Measurements from ENCODE around the gene EIF3L.
A peak's percentile ranks its signal among the peaks of the same experiment; 100 is the strongest.

Gene EIF3L

DNA sequence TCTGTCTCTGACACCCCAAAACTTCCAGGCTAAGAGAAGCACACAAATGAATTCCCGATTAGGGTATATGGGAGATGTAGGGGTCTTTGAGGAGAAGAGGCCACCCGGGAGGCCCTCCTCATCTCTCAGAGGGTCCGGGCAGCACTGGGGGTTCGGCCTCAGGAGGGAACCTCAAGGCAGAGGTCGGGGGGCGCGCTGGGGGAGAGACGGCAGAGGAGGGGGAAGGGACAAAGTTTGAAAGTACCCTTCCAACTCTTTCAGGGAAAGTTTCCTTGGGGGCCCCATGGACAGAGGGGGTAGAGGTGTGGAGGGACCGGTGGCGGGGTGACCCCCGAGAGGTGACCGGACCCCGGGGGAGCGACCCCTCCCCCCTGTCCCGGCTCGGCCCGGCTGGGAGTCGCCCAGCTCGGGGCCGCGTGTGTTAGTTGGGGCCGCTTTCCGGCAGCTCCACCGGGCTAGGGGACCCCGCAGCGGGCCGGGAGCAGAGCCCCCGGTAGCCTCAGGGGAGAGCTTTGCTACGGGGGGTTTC is 44.8 kb upstream of the EIF3L start:
- H3K27ac ChIP-seq (ENCODE audit: insufficient read depth in 1 of 2, low read depth in 1 of 2, low read length in 2 of 2, poor library complexity in 1 of 2, severe bottlenecking in 2 of 2) = peak overlapping the region in 1 of 2 experiments; percentile 82
- H3K4me3 ChIP-seq (ENCODE audit: control insufficient read depth in 1 of 7, extremely low read depth in 1 of 7, insufficient read depth in 4 of 7, low read depth in 2 of 7, low read length in 6 of 7) = peak overlapping the region; percentile 46 to 97 (median 77)
- no peaks in the 10 kb centered on the region for H3K9me3 ChIP-seq (ENCODE audit: control extremely low read depth in 1 of 5, control insufficient read depth in 4 of 5, insufficient read depth in 2 of 5, low read depth in 1 of 5, low read length in 4 of 5)
- 0% methylated on average over 18 of the region's 29 CpGs for WGBS (ENCODE audit: insufficient coverage)
- no peak for DNase-seq
- H3K36me3 ChIP-seq (ENCODE audit: control insufficient read depth in 4 of 4, insufficient read depth in 4 of 4, low read length in 3 of 4) = no peaks in the 10 kb centered on the region
- ChIA-PET CTCF (interaction anchor here (0.7 to 1.4 kb wide), 5 partner anchors 10 to 142 kb away, joined by 3 to 6 read pairs (median 3); no protein-coding TSS in a partner anchor), POLR2A (no interaction called here)
- no peaks in the 10 kb centered on the region for H3K27me3 ChIP-seq (replicated peaks in 2 of 5; ENCODE audit: control insufficient read depth in 4 of 5, insufficient read depth in 5 of 5, low read length in 4 of 5)
- H3K4me1 ChIP-seq (ENCODE audit: control extremely low read depth in 1 of 4, control insufficient read depth in 4 of 4, insufficient read depth in 4 of 4, low read length in 3 of 4) = peaks cover 16 to 58% (median 55%) of the 10 kb centered on the region in 4 experiments

DNA sequence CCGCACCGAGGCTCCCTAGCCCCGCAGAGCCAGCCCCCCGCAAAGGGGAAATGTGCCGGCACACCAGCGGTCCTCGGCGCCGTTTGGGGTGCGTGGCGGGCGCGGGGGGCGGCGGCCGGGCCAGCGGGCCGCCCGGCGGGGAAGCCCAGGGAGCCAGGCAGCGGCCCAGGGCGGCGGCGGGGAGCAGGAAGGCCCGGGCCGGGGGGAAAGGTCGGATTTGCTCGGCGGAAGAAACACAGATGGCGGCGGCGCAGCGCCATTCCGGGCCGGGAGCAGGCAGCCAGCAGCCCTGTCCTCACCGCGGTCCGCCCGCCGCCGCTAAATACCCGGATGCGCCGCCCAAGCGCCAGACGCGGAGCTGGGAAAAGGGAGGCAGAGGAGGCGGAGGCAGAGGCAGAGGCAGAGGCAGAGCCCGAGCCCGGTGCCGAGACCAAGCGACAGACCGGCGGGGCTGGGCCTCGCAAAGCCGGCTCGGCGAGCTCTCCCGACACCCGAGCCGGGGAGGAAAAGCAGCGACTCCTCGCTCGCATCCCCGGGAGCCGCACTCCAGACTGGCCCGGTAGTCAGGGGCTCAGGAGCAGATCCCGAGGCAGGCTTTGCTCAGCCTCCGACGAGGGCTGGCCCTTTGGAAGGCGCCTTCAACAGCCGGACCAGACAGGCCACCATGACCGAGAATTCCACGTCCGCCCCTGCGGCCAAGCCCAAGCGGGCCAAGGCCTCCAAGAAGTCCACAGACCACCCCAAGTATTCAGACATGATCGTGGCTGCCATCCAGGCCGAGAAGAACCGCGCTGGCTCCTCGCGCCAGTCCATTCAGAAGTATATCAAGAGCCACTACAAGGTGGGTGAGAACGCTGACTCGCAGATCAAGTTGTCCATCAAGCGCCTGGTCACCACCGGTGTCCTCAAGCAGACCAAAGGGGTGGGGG is 44.1 kb upstream of the EIF3L start:
- CTCF ChIA-PET = interaction anchor here (0.7 to 1.4 kb wide), 5 partner anchors 11 to 142 kb away, joined by 3 to 6 read pairs (median 3); no protein-coding TSS in a partner anchor
- Histone ChIP-seq H3K27ac (ENCODE audit: insufficient read depth in 1 of 2, low read depth in 1 of 2, low read length in 2 of 2, poor library complexity in 1 of 2, severe bottlenecking in 2 of 2) (peak overlapping the region; percentile 40 to 82), H3K4me1 (ENCODE audit: control extremely low read depth in 1 of 4, control insufficient read depth in 4 of 4, insufficient read depth in 4 of 4, low read length in 3 of 4) (peaks cover 16 to 58% (median 55%) of the 10 kb centered on the region in 4 experiments), H3K27me3 (replicated peaks in 2 of 5; ENCODE audit: control insufficient read depth in 4 of 5, insufficient read depth in 5 of 5, low read length in 4 of 5) (no peaks in the 10 kb centered on the region), H3K4me3 (ENCODE audit: control insufficient read depth in 1 of 7, extremely low read depth in 1 of 7, insufficient read depth in 4 of 7, low read depth in 2 of 7, low read length in 6 of 7) (peak overlapping the region; percentile 55 to 97 (median 77)), H3K9me3 (ENCODE audit: control extremely low read depth in 1 of 5, control insufficient read depth in 4 of 5, insufficient read depth in 2 of 5, low read depth in 1 of 5, low read length in 4 of 5) (no peaks in the 10 kb centered on the region), H3K36me3 (ENCODE audit: control insufficient read depth in 4 of 4, insufficient read depth in 4 of 4, low read length in 3 of 4) (no peaks in the 10 kb centered on the region)
- POLR2A ChIA-PET = interaction anchor here (0.6 kb wide), 1 partner anchor 147 kb away, joined by 3 read pairs; no protein-coding TSS in a partner anchor
- DNase-seq = peak; percentile 73 to 82 (median 81)
- 3% methylated on average over 67 of the region's 87 CpGs for WGBS (ENCODE audit: insufficient coverage)

DNA sequence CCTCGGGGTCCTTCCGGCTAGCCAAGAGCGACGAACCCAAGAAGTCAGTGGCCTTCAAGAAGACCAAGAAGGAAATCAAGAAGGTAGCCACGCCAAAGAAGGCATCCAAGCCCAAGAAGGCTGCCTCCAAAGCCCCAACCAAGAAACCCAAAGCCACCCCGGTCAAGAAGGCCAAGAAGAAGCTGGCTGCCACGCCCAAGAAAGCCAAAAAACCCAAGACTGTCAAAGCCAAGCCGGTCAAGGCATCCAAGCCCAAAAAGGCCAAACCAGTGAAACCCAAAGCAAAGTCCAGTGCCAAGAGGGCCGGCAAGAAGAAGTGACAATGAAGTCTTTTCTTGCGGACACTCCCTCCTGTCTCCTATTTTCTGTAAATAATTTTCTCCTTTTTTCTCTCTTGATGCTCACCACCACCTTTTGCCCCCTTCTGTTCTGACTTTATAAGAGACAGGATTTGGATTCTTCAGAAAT is 43.4 kb upstream of the EIF3L start:
- no peaks in the 10 kb centered on the region for H3K9me3 ChIP-seq (ENCODE audit: control extremely low read depth in 1 of 5, control insufficient read depth in 4 of 5, insufficient read depth in 2 of 5, low read depth in 1 of 5, low read length in 4 of 5)
- DNase-seq = no peak
- WGBS (ENCODE audit: insufficient coverage) = 33% methylated on average over 9 of the region's 10 CpGs
- H3K4me3 ChIP-seq (ENCODE audit: control insufficient read depth in 1 of 7, extremely low read depth in 1 of 7, insufficient read depth in 4 of 7, low read depth in 2 of 7, low read length in 6 of 7) = peak overlapping the region; percentile 55 to 97 (median 77)
- peak overlapping the region; percentile 40 to 82 for H3K27ac ChIP-seq (ENCODE audit: insufficient read depth in 1 of 2, low read depth in 1 of 2, low read length in 2 of 2, poor library complexity in 1 of 2, severe bottlenecking in 2 of 2)
- ChIA-PET CTCF (interaction anchor here (1.2 kb wide), 1 partner anchor 143 kb away, joined by 3 read pairs; no protein-coding TSS in a partner anchor), POLR2A (no interaction called here)
- no peaks in the 10 kb centered on the region for H3K36me3 ChIP-seq (ENCODE audit: control insufficient read depth in 4 of 4, insufficient read depth in 4 of 4, low read length in 3 of 4)
- H3K27me3 ChIP-seq (replicated peaks in 2 of 5; ENCODE audit: control insufficient read depth in 4 of 5, insufficient read depth in 5 of 5, low read length in 4 of 5) = no peaks in the 10 kb centered on the region
- H3K4me1 ChIP-seq (ENCODE audit: control extremely low read depth in 1 of 4, control insufficient read depth in 4 of 4, insufficient read depth in 4 of 4, low read length in 3 of 4) = peaks cover 16 to 58% (median 55%) of the 10 kb centered on the region in 4 experiments

DNA sequence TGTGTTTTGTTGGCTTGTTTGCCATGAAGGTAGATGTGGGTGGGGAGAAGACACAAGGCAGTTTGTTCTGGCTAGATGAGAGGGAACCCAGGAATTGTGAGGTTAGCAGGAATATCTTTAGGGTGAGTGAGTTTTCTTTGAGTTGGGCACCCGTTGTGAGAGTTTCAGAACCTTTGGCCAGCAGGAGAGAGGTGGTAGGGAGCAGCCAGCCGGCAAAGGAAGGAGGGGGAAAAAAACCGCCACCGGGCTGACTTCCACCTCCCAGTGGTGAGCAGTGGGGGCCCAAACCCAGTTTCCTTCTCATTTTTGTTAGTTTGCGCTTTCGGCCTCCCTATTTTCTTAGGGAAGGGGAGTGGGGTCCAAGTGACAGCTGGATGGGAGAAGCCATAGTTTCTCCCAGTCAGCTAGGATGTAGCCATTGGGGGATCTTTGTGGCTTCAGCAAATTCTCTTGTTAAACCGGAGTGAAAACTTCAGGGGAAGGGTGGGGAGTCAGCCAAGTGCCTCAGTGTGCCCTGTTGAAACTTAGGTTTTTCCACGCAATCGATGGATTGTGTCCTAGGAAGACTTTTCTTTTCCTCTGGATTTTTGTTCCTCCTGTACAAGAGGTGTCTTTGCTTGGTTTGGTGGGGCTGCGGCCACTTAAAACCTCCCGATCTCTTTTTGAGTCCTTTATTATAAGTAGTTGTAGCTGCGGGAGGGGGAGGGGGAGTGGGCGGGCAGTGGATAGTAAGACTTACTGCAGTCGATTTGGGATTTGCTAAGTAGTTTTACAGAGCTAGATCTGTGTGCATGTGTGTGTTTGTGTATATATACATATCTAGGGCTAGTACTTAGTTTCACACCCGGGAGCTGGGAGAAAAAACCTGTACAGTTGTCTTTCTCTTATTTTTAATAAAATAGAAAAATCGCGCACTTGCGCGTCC is 42.5 kb upstream of the EIF3L start:
- Histone ChIP-seq H3K36me3 (ENCODE audit: control insufficient read depth in 4 of 4, insufficient read depth in 4 of 4, low read length in 3 of 4) (no peaks in the 10 kb centered on the region), H3K27me3 (replicated peaks in 2 of 5; ENCODE audit: control insufficient read depth in 4 of 5, insufficient read depth in 5 of 5, low read length in 4 of 5) (no peaks in the 10 kb centered on the region), H3K27ac (ENCODE audit: insufficient read depth in 1 of 2, low read depth in 1 of 2, low read length in 2 of 2, poor library complexity in 1 of 2, severe bottlenecking in 2 of 2) (peak overlapping the region; percentile 8 to 82), H3K4me3 (ENCODE audit: control insufficient read depth in 1 of 7, extremely low read depth in 1 of 7, insufficient read depth in 4 of 7, low read depth in 2 of 7, low read length in 6 of 7) (peak overlapping the region; percentile 55 to 97 (median 77)), H3K9me3 (ENCODE audit: control extremely low read depth in 1 of 5, control insufficient read depth in 4 of 5, insufficient read depth in 2 of 5, low read depth in 1 of 5, low read length in 4 of 5) (no peaks in the 10 kb centered on the region), H3K4me1 (ENCODE audit: control extremely low read depth in 1 of 4, control insufficient read depth in 4 of 4, insufficient read depth in 4 of 4, low read length in 3 of 4) (peaks cover 16 to 58% (median 55%) of the 10 kb centered on the region in 4 experiments)
- ChIA-PET CTCF (interaction anchor here (0.6 to 4.0 kb wide), 5 partner anchors 11 to 59 kb away, joined by 3 to 52 read pairs (median 3); partner anchors contain the start of gene GALR3), POLR2A (interaction anchor here (1.1 kb wide), 1 partner anchor 48 kb away, joined by 5 read pairs; no protein-coding TSS in a partner anchor)
- DNase-seq = peak in 2 of 3 donors; percentile 68 to 80
- 0% methylated on average over 4 of the region's 19 CpGs for WGBS (ENCODE audit: insufficient coverage)

DNA sequence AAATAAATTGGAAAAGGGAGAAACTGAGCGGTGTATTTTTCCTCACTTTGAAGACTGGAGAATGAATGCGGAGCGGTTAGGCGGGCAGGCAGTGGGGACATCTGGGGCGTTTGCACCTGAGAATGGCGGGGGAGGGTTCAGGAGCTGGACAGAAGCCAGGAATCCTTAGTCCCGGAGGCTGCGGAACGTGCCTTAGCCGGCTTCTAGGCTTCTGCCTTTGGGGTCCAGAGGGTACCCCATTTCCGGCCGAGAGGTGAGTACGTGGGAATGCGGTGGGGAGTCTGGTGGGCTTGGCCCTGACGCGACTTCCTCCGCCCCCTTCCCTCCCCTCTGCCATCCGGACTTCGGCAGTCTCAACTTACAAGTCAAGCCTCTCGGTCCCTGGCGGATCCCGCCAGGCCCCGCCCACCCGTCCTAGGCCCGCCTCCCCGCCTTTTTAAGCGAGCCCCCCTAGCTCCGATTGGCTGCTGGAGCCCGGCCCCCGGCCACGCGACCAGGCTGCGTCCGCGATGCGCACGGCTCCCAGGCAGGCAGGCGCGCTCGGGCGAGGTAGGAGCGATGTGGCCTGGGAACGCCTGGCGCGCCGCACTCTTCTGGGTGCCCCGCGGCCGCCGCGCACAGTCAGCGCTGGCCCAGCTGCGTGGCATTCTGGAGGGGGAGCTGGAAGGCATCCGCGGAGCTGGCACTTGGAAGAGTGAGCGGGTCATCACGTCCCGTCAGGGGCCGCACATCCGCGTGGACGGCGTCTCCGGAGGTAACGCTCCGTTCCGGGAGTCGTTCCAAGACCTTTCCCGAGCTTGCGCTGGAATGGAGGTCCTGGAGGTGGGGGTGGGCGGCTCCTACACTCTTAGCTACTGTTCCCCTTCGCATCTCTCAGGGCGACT is 41.6 kb upstream of the EIF3L start, which contains the start of gene GCAT:
Gene GCAT, plus strand, starts transcription at position 525 of the 884 bp plus-strand sequence. Its CDS starts 34 bp downstream, at position 559.
- POLR2A ChIA-PET = interaction anchor here (1.1 to 1.9 kb wide), 2 partner anchors 10 to 49 kb away, joined by 5 to 8 read pairs; no protein-coding TSS in a partner anchor
- H3K27me3 ChIP-seq (replicated peaks in 2 of 5; ENCODE audit: control insufficient read depth in 4 of 5, insufficient read depth in 5 of 5, low read length in 4 of 5) = no peaks in the 10 kb centered on the region
- WGBS (ENCODE audit: insufficient coverage) = 0% methylated on average over 41 of the region's 73 CpGs

More for the DNA sequence above, 41.6 kb upstream of the EIF3L start, which contains the start of gene GCAT:
- peak; percentile 94 to 97 (median 97) for DNase-seq
- Histone ChIP-seq H3K4me3 (ENCODE audit: control insufficient read depth in 1 of 7, extremely low read depth in 1 of 7, insufficient read depth in 4 of 7, low read depth in 2 of 7, low read length in 6 of 7) (peak within 1 kb of the TSS; percentile 49 to 97 (median 77)), H3K27ac (ENCODE audit: insufficient read depth in 1 of 2, low read depth in 1 of 2, low read length in 2 of 2, poor library complexity in 1 of 2, severe bottlenecking in 2 of 2) (peak within 1 kb of the TSS; percentile 8 to 82), H3K36me3 (ENCODE audit: control insufficient read depth in 4 of 4, insufficient read depth in 4 of 4, low read length in 3 of 4) (peaks cover 0 to 4% (median 2%) of the 10 kb centered on the region in 4 experiments), H3K4me1 (ENCODE audit: control extremely low read depth in 1 of 4, control insufficient read depth in 4 of 4, insufficient read depth in 4 of 4, low read length in 3 of 4) (peaks cover 16 to 50% (median 47%) of the 10 kb centered on the region in 4 experiments), H3K9me3 (ENCODE audit: control extremely low read depth in 1 of 5, control insufficient read depth in 4 of 5, insufficient read depth in 2 of 5, low read depth in 1 of 5, low read length in 4 of 5) (no peaks in the 10 kb centered on the region)
- CTCF ChIA-PET = interaction anchor here (1.0 to 4.0 kb wide), 6 partner anchors 10 to 58 kb away, joined by 3 to 52 read pairs (median 3); partner anchors contain the start of gene GALR3
